Activated T-cell treated with anti-CD3 and anti-CD28 coated beads, Interleukin-2, amount 50 U/mL, for 4 hours (primary cell): ENCODE measurements around the gene LHX6. TPM values are rescaled to one million over a fixed set of nuclear protein-coding genes. Genes with fewer than 3 reads are reported as not detected.

ENCODE experiments used
- ATAC-seq, 2 donors: fragments of 200-7000 bp; cut with Tn5 transposase; one replicate each; pipeline ENCODE4 v1.10.0; 2021
- DNase-seq: peaks from one replicate; pipeline ENCODE4 v3.0.0-alpha.2; 2020
- H3K27me3 Mint-ChIP-seq: one replicate; pipeline ENCODE4 v1.8.0; 2021; ENCODE audit warnings: low read depth, mixed read lengths
- H3K36me3 Mint-ChIP-seq: one replicate; pipeline ENCODE4 v1.8.0; 2022; ENCODE audit warnings: mixed read lengths; ENCODE audit not compliant: insufficient read depth
- H3K4me1 Mint-ChIP-seq: one replicate; pipeline ENCODE4 v1.8.0; 2021; ENCODE audit warnings: low read depth, mixed read lengths
- H3K4me3 Mint-ChIP-seq: one replicate; pipeline ENCODE4 v1.8.0; 2021; ENCODE audit warnings: mild to moderate bottlenecking, moderate library complexity, mixed read lengths
- H3K9me3 Mint-ChIP-seq: one replicate; pipeline ENCODE4 v1.8.0; 2021; ENCODE audit warnings: mixed read lengths
- total RNA-seq, 3 donors: library from RNA; stranded (reverse); gene quantifications; one replicate each; pipeline ENCODE4 v1.2.1, GENCODE V29; 2021

LHX6 gene
- total RNA-seq, 3 donors from 2014 or later: 0.11 TPM; not detected in 2

DNA sequence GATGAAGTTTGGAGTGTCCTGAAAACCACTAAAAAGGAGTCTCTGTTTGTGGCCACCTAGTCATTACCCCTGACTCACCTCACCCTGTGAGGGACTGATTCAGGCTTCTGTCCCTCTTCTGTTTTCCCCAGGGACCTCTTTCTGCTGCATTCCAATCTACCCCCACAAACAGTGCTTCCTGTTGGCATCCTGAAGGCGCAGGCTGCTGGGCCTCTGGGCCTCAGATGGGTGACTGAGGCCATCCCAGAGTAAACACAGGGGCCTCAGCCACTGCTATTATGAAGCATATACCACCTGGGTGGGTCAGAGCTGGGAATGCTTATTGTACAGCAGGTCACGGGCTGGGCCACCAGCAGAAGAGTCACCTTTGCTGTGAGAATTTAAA lies 49.1 kb downstream of the LHX6 start:
- peaks cover 7% of the 10 kb centered on the region for H3K27me3 Mint-ChIP-seq
- no peaks in the 10 kb centered on the region for H3K9me3 Mint-ChIP-seq
- H3K4me3 Mint-ChIP-seq: no peak overlapping the region
- no peaks in the 10 kb centered on the region for H3K36me3 Mint-ChIP-seq
- H3K4me1 Mint-ChIP-seq: no peaks in the 10 kb centered on the region
- ATAC-seq: no peak
- DNase-seq: no peak

- no peak for ATAC-seq
- peaks cover 11% of the 10 kb centered on the region for H3K27me3 Mint-ChIP-seq
- H3K4me3 Mint-ChIP-seq: no peak overlapping the region
- H3K9me3 Mint-ChIP-seq: no peaks in the 10 kb centered on the region
- no peaks in the 10 kb centered on the region for H3K4me1 Mint-ChIP-seq
- no peaks in the 10 kb centered on the region for H3K36me3 Mint-ChIP-seq
- DNase-seq: no peak
Observed at GRCh38 chr9:122179054-122179689, 49.6 kb downstream of the LHX6 start.

- H3K4me1 Mint-ChIP-seq: no peaks in the 10 kb centered on the region
- H3K4me3 Mint-ChIP-seq: no peak overlapping the region
- ATAC-seq (no peak), DNase-seq (no peak)
- peaks cover 25% of the 10 kb centered on the region for H3K27me3 Mint-ChIP-seq
- H3K9me3 Mint-ChIP-seq: no peaks in the 10 kb centered on the region
- no peaks in the 10 kb centered on the region for H3K36me3 Mint-ChIP-seq
Observed at GRCh38 chr9:122176916-122177315, 51.8 kb downstream of the LHX6 start.

- H3K4me1 Mint-ChIP-seq: no peaks in the 10 kb centered on the region
- no peaks in the 10 kb centered on the region for H3K36me3 Mint-ChIP-seq
- DNase-seq (no peak), ATAC-seq (no peak)
- no peak overlapping the region for H3K4me3 Mint-ChIP-seq
- H3K9me3 Mint-ChIP-seq: no peaks in the 10 kb centered on the region
- H3K27me3 Mint-ChIP-seq: peaks cover 32% of the 10 kb centered on the region
Observed at GRCh38 chr9:122173670-122174069, 55.1 kb downstream of the LHX6 start.

DNA sequence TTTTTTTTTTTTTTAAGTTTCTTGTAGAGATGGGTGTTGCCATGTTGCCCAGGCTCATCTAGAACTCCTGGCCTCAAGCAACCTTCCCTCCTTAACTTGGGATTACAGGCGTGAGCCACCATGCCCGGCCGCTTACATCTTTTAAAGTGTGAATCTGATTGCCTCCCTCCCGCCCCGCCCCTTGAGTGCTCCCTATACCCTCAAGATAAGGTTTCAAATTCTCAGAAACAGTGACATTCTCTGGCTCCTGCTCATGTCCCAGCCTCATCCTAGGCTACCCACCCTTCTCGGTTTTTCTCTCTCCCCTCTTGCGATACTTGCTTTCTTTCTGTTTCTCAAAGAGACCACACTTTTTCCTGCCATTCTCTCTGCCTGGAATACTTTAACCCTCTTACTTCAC lies 56.6 kb downstream of the LHX6 start:
- ATAC-seq: no peak
- H3K9me3 Mint-ChIP-seq: no peaks in the 10 kb centered on the region
- peaks cover 39% of the 10 kb centered on the region for H3K27me3 Mint-ChIP-seq
- DNase-seq: no peak
- H3K36me3 Mint-ChIP-seq: no peaks in the 10 kb centered on the region
- H3K4me1 Mint-ChIP-seq: no peaks in the 10 kb centered on the region
- no peak overlapping the region for H3K4me3 Mint-ChIP-seq

- Mint-ChIP-seq H3K27me3 (peaks cover 35% of the 10 kb centered on the region), H3K4me3 (no peak overlapping the region), H3K4me1 (no peaks in the 10 kb centered on the region), H3K36me3 (no peaks in the 10 kb centered on the region), H3K9me3 (no peaks in the 10 kb centered on the region)
- DNase-seq: no peak
- no peak for ATAC-seq
Observed at GRCh38 chr9:122168356-122168755, 60.4 kb downstream of the LHX6 start.

DNA sequence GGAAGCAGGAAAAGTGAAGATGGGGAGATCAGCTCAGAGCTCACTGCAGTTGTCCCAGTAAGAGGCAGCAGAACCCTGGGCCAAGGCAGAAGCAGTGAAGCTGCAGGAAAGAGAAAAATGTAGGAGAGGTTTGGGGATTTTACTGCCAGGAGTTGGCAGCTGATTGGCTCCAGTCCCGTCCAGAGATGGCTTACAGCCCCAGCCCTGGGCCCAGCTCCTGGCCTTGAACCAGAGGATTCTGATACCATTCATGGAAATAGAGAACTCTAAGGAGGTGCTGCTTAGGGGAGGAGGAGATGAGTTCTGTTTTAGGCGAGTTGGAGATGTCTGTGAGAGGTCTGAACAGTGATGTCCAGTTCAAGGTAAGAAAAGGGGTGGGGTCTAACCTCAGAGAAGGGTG lies 64.5 kb downstream of the LHX6 start:
- DNase-seq: no peak
- peaks cover 3% of the 10 kb centered on the region for H3K4me1 Mint-ChIP-seq
- H3K36me3 Mint-ChIP-seq: peaks cover 3% of the 10 kb centered on the region
- H3K4me3 Mint-ChIP-seq: no peak overlapping the region
- no peak for ATAC-seq
- peaks cover 7% of the 10 kb centered on the region for H3K9me3 Mint-ChIP-seq
- H3K27me3 Mint-ChIP-seq: peaks cover 37% of the 10 kb centered on the region

- Mint-ChIP-seq H3K4me1 (peaks cover 13% of the 10 kb centered on the region), H3K4me3 (no peak overlapping the region), H3K9me3 (peaks cover 7% of the 10 kb centered on the region), H3K27me3 (peaks cover 27% of the 10 kb centered on the region), H3K36me3 (peaks cover 6% of the 10 kb centered on the region)
- no peak for DNase-seq
- no peak for ATAC-seq
Observed at GRCh38 chr9:122162415-122162814, 66.3 kb downstream of the LHX6 start.

- H3K27me3 Mint-ChIP-seq: peaks cover 19% of the 10 kb centered on the region
- H3K9me3 Mint-ChIP-seq: peaks cover 7% of the 10 kb centered on the region
- ATAC-seq (no peak), DNase-seq (no peak)
- H3K4me1 Mint-ChIP-seq: peaks cover 29% of the 10 kb centered on the region
- H3K36me3 Mint-ChIP-seq: peaks cover 7% of the 10 kb centered on the region
- H3K4me3 Mint-ChIP-seq: peak overlapping the region; percentile 97
Observed at GRCh38 chr9:122159925-122160246, 68.9 kb downstream of the LHX6 start.

DNA sequence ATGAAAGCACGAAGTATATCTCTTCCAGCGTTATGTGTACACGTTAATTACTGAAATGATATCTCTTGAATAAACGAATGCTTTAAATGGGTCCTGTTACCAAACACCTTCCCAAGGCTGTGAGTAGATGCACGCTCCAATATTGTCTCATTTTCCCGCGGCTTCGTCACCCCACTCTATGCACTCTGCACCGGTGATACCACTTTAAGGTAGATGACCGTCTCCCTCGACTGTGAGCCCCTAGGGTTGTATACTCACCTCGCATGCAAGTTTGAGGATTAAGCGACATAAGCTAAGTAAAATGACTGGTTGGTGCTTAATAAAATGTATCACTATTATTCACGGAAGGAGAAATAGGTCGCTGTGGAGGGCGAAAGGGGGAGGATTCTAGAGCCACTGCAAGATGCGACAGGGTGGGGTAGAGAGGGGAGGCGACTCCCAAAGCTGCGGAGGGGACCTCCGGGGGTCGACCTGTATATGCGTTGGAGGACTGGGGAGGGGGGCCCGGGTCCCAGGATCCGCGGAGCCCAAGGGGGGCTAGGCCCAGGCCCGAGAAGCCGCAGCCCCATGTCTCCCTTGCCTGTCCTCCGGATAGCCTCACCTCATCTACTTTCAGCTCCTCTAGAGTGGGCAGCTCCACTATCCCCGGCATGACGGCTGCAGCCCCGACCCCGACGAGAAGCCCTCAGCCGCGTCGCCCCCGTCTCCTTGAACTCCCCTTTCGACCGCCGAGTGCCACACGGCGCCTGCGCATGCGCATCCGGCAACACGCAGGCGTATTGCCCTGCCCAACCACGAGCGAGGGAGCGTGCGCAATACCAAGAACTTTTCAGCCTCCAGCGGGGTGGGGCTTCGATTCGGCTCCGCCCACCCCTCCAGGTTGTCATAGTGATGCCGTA lies 69.5 kb downstream of the LHX6 start, which contains the start of the genes MORN5 and NDUFA8:
MORN5 (plus strand) TSS at position 883 of the 899 bp plus-strand sequence. CDS start 65 bp downstream, outside the sequence.
NDUFA8 (minus strand) TSS at position 754 of the 899 bp plus-strand sequence; CDS start at position 652, 102 bp downstream.
- Mint-ChIP-seq H3K9me3 (peaks cover 7% of the 10 kb centered on the region), H3K36me3 (peaks cover 7% of the 10 kb centered on the region), H3K27me3 (peaks cover 17% of the 10 kb centered on the region), H3K4me1 (peaks cover 32% of the 10 kb centered on the region), H3K4me3 (peak within 1 kb of the TSS; percentile 97)
- peak; percentile 95 for DNase-seq
- peak; percentile 97 for ATAC-seq

GRCh38 chr9:122158202-122158601 lies 70.6 kb downstream of the LHX6 start:
- H3K9me3 Mint-ChIP-seq: peaks cover 7% of the 10 kb centered on the region
- H3K27me3 Mint-ChIP-seq: peaks cover 13% of the 10 kb centered on the region
- peak overlapping the region; percentile 11 for H3K4me3 Mint-ChIP-seq
- H3K4me1 Mint-ChIP-seq: peaks cover 35% of the 10 kb centered on the region
- DNase-seq: no peak
- H3K36me3 Mint-ChIP-seq: peaks cover 7% of the 10 kb centered on the region
- no peak for ATAC-seq

GRCh38 chr9:122155796-122156195 lies 73.0 kb downstream of the LHX6 start:
- peaks cover 11% of the 10 kb centered on the region for H3K36me3 Mint-ChIP-seq
- no peaks in the 10 kb centered on the region for H3K9me3 Mint-ChIP-seq
- ATAC-seq: no peak
- H3K27me3 Mint-ChIP-seq: no peaks in the 10 kb centered on the region
- DNase-seq: no peak
- H3K4me1 Mint-ChIP-seq: peaks cover 38% of the 10 kb centered on the region
- no peak overlapping the region for H3K4me3 Mint-ChIP-seq
